CD4-positive, alpha-beta T cell treated with Interleukin-6 at 100 ng/mL for 8 hours (primary cell): ENCODE data around the gene GSK3A.

Source experiments
- DNase-seq: peaks from one replicate; pipeline ENCODE4 v3.0.0-alpha.2; 2020; ENCODE audit warnings: mixed read lengths, low spot score

The GSK3A gene

DNA sequence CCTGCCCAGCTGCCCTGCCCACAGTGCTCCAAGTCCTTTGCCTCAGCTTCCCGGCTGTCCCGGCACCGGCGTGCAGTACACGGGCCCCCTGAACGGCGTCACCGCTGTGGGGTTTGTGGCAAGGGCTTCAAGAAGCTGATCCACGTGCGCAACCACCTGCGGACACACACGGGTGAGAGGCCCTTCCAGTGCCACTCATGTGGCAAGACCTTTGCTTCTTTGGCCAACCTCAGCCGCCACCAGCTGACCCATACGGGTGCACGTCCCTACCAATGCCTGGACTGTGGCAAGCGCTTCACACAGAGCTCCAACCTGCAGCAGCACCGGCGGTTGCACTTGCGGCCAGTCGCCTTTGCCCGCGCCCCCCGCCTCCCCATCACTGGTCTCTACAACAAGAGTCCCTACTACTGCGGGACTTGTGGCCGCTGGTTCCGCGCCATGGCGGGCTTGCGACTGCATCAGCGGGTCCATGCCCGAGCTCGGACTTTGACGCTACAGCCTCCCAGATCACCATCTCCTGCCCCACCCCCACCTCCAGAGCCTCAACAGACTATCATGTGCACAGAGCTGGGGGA, 16.6 kb downstream of the GSK3A start:
- no peak for DNase-seq

- no peak for DNase-seq
Measured at GRCh38 chr19:42224940-42225717, 17.3 kb downstream of the GSK3A start.

DNA sequence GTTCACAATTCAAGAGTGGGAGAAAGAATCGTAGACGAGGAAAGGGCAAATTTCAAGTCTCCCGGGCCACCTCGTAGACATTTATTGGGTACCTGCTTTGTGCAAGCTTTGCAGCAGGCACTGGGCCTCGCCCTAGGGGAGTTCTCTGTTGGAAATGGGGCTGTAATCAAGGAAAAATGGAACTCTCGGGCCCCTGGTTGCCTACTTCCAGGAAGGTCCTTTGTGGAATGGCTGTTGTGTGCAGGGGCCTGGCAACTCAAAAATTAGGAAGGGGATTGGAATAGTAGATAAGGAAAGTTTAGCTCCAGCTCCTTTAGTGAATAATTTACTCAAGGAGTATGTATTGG, 21.7 kb downstream of the GSK3A start:
- no peak for DNase-seq

GRCh38 chr19:42219812-42220750, 22.3 kb downstream of the GSK3A start, which contains the start of gene ZNF526:
ZNF526 (plus strand) TSS chr19:42220312; CDS start chr19:42224404, 4,092 bp downstream.
- peak; percentile 97 for DNase-seq

GRCh38 chr19:42217520-42218437, 24.6 kb downstream of the GSK3A start, which contains the start of gene DEDD2:
DEDD2 (minus strand) TSS chr19:42217677; CDS start chr19:42217007, 670 bp downstream.
- peak; percentile 100 for DNase-seq

- no peak for DNase-seq
Measured at GRCh38 chr19:42216653-42217519, 25.5 kb downstream of the GSK3A start.

GRCh38 chr19:42214810-42215485, 27.5 kb downstream of the GSK3A start:
- DNase-seq = no peak

DNA sequence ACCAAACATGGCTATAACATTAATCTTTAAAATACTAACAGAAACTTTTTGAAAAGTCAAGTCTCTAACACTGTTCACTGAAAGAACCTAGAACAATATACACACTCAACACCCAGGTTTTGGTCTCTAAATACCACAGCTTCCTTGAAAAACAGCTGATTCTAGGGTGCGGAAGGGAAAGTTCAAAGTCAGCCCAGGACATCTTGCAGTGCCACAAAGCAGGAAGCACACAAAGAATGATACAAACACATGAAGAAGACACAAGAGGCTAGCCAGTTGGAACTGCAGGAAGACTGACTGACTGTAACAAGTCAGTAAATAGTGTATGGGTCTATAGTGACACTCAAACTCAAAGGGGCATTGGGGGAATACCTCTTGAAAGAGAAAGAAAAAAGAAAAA, 29.5 kb downstream of the GSK3A start:
- no peak for DNase-seq

GRCh38 chr19:42208612-42209011, 33.8 kb downstream of the GSK3A start:
- no peak for DNase-seq

DNA sequence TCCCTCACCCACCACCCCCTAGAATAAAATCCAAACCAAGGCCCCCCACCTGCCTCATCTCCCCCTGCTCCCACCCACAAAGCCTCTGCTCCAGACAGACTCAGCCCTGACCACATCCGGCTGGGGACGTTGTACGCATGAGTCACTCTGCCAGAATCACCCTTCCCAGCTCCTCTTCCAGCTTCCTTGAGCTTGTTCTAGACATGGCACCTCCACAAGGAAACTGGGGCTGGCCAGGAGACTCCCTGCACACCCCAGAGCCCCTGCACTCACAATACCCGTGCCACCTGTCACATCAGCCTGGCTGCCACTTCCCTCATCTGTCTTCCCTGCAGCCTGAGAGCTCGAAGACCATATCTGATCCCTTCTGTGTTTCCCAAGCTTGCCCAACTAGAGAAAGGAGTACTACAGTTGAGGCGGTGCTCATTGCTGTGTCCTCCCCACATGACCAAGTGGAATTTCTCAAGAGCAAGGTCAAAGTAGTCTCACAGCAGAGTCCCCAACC, 34.6 kb downstream of the GSK3A start:
- no peak for DNase-seq

- DNase-seq = no peak
Measured at GRCh38 chr19:42206871-42207755, 35.3 kb downstream of the GSK3A start.

GRCh38 chr19:42204664-42205063, 37.7 kb downstream of the GSK3A start:
- no peak for DNase-seq

DNA sequence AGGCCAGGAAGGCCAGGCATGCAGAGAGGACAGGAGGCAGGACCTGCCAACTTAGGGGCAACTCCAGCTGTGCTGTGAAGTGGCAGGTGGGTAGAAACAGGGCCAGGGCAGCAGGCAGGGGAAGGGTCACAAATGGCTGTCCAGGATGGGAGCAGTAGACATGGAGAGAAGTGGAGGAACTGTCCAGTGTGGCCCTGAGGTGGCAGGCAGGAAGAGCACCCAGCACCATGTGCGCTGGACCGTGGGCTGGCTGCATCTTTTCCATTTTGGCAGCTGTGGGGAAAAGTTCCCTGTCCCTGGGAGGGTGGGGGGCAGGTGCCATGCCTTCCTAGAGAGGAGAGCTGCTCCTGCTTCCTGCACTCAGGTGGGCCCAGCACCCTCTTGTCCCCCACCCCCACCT, 38.7 kb downstream of the GSK3A start:
- DNase-seq = no peak

GRCh38 chr19:42202290-42202880, 40.0 kb downstream of the GSK3A start:
- no peak for DNase-seq

DNA sequence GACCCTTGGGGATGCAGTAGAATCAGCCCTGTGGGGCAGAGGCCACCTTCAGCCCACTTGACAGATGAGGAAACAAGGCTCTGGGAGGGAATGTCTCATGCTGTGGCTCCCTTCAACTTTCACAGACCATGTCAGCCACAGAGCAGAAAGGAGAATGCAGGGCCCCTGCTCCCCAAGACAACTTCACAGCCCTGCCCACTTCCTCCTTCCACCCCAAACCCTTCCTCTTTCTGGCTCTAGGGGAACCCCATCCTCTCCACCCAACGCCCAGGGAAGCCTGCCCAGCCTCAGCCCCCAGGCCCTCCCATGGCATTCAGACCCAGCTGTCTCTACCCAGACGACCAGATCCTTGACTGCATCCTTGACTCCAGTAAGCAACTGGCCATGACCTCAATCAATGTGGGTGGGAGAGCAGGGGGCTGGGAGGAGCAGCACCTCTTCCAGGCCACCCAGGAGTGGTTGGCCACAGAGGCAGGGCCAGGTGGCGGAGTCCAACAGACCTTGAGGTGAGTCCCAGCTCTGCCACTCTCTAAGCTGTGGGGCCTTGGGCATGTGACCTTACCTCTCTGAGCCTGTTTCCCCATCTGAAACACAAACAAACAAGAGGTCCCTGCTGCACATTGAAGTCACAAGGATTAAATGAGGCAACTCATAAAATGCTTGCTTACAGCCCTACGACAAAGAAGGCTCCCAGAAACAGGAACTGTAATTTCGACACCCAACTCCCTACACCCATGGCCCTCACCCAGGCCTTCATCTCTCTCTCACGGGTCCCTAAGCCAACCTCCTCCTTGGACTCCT, 40.7 kb downstream of the GSK3A start:
- DNase-seq = peak; percentile 54

GRCh38 chr19:42200116-42200715, 42.2 kb downstream of the GSK3A start:
- DNase-seq = no peak
